Ramos (cell line): ENCODE results near the gene MRPL16.

ENCODE experiments used
- in situ Hi-C: fragments of 300-500 bp; cut with MboI; formaldehyde crosslinking; loops from one replicate; pipeline ENCODE4 v1.14.3; 2022; ENCODE audit warnings: low sequenced_read_pairs; ENCODE audit not compliant: unreplicated experiment

Gene MRPL16

GRCh38 chr11:59777104-59777503 is 33.5 kb downstream of the MRPL16 start:
- in situ Hi-C loops = no loop called here

DNA sequence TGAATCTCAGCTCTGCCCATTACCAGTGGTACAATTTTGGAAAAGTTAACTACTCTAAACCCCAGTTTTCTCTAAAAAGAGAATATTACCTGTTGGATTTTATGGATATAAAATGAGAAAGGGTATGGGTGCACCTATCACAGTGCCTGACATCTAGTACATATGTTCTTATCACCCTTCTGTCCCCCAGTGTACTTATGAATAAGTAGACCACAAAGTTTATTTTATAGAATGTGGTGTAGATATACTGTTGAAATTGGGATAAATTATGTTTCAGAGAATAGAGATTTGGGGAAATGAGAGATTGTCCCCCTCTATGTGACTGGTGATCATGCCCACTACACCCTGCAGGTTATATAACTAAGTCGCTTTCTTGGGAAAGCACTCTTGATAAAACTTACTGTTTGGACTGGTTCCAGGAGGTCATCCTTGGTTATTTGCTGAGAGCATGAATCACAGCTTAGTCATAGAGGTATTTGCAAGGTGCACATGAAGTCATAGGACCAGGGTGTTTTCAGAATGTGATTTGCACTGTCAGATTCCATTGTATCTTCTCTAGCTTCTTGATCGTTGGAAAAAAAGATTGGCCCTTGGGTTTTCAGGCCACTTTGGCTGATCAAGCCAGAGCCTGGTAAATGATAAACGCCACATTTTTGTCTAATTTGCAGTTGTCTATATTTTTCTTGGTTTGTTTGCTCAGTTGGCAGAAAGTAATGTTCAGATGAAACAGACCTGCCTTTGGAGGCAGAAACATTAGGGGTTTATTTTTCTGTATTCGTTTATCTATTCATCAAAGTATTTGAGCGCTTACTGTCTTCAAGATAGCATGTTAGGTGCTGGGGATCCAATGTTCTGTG is 34.1 kb downstream of the MRPL16 start:
- in situ Hi-C loops = no loop called here

GRCh38 chr11:59773083-59773440 is 37.5 kb downstream of the MRPL16 start:
- in situ Hi-C loops = no loop called here

GRCh38 chr11:59771605-59772004 is 39.0 kb downstream of the MRPL16 start:
- in situ Hi-C loops = no loop called here

GRCh38 chr11:59770869-59771268 is 39.7 kb downstream of the MRPL16 start:
- in situ Hi-C loops = no loop called here

DNA sequence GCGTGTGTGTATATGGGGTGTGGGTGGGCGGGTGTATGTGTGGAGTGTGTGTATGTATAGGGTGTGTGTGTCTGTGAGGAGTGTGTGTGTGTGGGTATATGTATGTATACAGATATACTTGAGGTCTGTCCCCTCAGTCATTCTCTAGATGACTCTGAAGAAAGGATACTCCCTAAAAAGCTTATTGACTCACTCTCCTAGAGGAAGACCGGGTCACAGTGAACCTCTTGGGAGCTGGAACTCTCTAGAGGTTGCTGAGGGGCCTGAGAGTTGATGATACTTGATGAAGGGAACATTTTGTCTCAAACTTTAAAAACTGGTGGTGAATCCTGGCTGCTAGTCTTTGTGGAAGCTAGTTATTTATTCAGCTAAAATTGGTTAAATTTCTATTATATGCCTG is 40.3 kb downstream of the MRPL16 start:
- in situ Hi-C loops = no loop called here

DNA sequence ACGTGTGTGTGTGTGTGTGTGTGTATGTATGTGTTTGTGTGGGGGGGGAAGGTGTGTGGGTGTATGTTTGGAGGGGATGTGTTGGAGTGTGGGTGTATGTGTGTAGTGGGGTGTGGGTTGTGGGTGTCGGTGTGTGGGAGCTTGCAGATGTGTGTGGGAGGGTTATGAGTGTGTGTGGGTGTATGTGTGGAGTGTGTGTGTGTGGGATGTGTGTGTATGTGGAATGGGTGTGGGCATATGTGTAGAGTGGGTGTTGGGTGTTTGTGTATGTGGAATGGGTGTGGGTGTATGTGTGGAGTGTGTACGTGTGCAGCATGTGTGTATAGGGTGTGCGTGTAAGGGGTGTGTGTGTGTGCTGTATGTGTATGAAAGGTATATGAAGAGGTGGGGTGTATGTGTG is 40.8 kb downstream of the MRPL16 start:
- in situ Hi-C loops = no loop called here

GRCh38 chr11:59769111-59769510 is 41.5 kb downstream of the MRPL16 start:
- in situ Hi-C loops = no loop called here

- in situ Hi-C loops = no loop called here
Measured at GRCh38 chr11:59767225-59767611, 43.4 kb downstream of the MRPL16 start.

- in situ Hi-C loops = no loop called here
Measured at GRCh38 chr11:59766542-59767224, 43.9 kb downstream of the MRPL16 start.

- in situ Hi-C loops = no loop called here
Measured at GRCh38 chr11:59765068-59765735, 45.4 kb downstream of the MRPL16 start.

- in situ Hi-C loops = no loop called here
Measured at GRCh38 chr11:59761993-59762392, 48.6 kb downstream of the MRPL16 start.

DNA sequence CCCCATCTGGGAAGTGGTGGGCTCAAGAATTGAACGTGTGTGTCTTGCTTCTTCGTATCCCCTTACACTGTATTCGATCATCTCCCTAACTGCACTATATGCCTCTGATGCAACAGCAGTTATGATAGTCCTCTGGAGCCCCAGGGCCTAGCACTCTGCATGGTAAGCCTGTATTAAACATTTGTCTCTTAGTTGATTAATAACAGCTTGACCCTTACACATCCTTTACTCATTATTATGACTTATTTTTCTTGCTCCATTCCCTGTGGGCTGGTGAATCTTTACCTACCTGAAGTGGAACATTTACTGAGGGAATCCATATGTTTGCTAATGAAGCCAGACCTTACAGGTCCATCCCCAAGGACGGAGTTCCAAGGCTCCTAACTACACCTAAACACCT is 49.8 kb downstream of the MRPL16 start:
- in situ Hi-C loops = no loop called here

GRCh38 chr11:59759900-59760299 is 50.7 kb downstream of the MRPL16 start:
- in situ Hi-C loops = loop anchor here (5.0 to 10.0 kb wide), 2 partner anchors 42 to 155 kb away; no protein-coding TSS in a partner anchor

- in situ Hi-C loops = loop anchor here (5.0 to 10.0 kb wide), 2 partner anchors 44 to 156 kb away; no protein-coding TSS in a partner anchor
Measured at GRCh38 chr11:59758401-59759037, 52.1 kb downstream of the MRPL16 start.

DNA sequence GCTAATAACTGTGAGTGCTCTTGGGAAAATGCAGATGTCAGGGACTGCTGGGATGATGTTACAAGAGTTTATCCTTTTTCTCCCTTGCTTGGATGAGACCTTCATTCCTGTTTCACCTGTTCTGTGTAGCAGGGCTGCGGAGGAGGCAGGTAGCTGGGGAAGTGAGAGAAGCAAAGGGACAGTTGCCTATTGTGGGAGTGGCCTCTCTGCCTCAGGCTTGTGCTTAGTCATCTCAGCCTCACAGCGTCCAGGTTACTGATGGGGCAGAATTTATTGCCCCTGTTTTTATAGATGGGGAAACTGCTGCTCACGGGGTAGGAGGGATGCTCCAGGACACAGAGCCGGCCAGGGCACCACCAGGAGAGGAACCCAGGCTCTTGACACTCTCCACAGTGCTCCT is 53.7 kb downstream of the MRPL16 start:
- in situ Hi-C loops = loop anchor here (5.0 to 10.0 kb wide), 2 partner anchors 45 to 158 kb away; no protein-coding TSS in a partner anchor

- in situ Hi-C loops = loop anchor here (5.0 to 10.0 kb wide), 2 partner anchors 46 to 158 kb away; no protein-coding TSS in a partner anchor
Measured at GRCh38 chr11:59756558-59756840, 54.1 kb downstream of the MRPL16 start.
